Panc1 (cell line): ENCODE measurements around the gene SDK1. TPM values are rescaled to one million over a fixed set of nuclear protein-coding genes. Genes with fewer than 3 reads are reported as not detected.

ENCODE experiments used
- ATAC-seq: fragments of 200-7000 bp; cut with Tn5 transposase; 2 replicates; pipeline ENCODE4 v1.9.1; 2020; ENCODE audit warnings: mild to moderate bottlenecking, moderate library complexity
- BruUV-seq: library from RNA; stranded (reverse); fragments of 400-500 nt; replicated peaks from 2 replicates; lab custom pipeline; 2021; lab: Mats Ljungman, UMichigan
- CTCF ChIA-PET: fragments of 300-600 bp; sonication (Branson Sonifier 250); formaldehyde crosslinking; loops from one replicate; lab custom pipeline; 2022; ENCODE audit warnings: antibody characterized with exemption; lab: Charles Lee
- POLR2A ChIA-PET: fragments of 300-600 bp; sonication (Branson Sonifier 250); formaldehyde crosslinking; loops from one replicate; lab custom pipeline; 2022; ENCODE audit warnings: antibody characterized with exemption; lab: Charles Lee
- DNase-seq: peaks from one replicate; pipeline ENCODE4 v3.0.0-alpha.2; 2010; ENCODE audit warnings: low read depth, low spot score
- H3K27ac ChIP-seq: 2 replicates; pipeline ENCODE4 v1.5.1; 2011; ENCODE audit warnings: mild to moderate bottlenecking, low read length, inconsistent platforms
- H3K27me3 ChIP-seq: fragments of 200-500 bp; sonication (Bioruptor generic); 2 replicates; pipeline ENCODE4 v1.6.0; 2014; ENCODE audit warnings: low read length, inconsistent platforms; ENCODE audit not compliant: control insufficient read depth, insufficient read depth
- H3K36me3 ChIP-seq: fragments of 200-500 bp; sonication (Bioruptor generic); 2 replicates; pipeline ENCODE4 v1.5.1; 2014; ENCODE audit warnings: inconsistent platforms, mild to moderate bottlenecking, low read length, moderate library complexity; ENCODE audit not compliant: control insufficient read depth, insufficient read depth
- H3K4me1 ChIP-seq: 2 replicates; pipeline ENCODE4 v1.5.1; 2011; ENCODE audit warnings: inconsistent platforms, mild to moderate bottlenecking, low read length, moderate library complexity; ENCODE audit not compliant: control insufficient read depth, insufficient read depth
- H3K4me3 ChIP-seq, 2 experiments: 2 replicates each; pipeline ENCODE4 v1.5.1; 2011 to 2012; ENCODE audit warnings: low read depth in 2 of 2, low read length in 2 of 2, mild to moderate bottlenecking in 2 of 2, inconsistent platforms in 1 of 2, moderate library complexity in 1 of 2
- H3K9me3 ChIP-seq: fragments of 200-500 bp; sonication (Bioruptor generic); 2 replicates; pipeline ENCODE4 v1.5.1; 2014; ENCODE audit warnings: low read depth, mild to moderate bottlenecking, inconsistent platforms, low read length, moderate library complexity; ENCODE audit not compliant: control insufficient read depth, insufficient read depth
- CTCF ChIP-seq: fragments of 450-650 bp; IDR thresholded peaks from 2 replicates; pipeline ENCODE4 v1.5.1; 2017; ENCODE audit warnings: mild to moderate bottlenecking
- POLR2AphosphoS5 ChIP-seq: IDR thresholded peaks from 2 replicates; pipeline ENCODE4 v1.6.1; 2012; ENCODE audit warnings: mild to moderate bottlenecking, low read depth, low read length, moderate library complexity
- SIN3A ChIP-seq: IDR thresholded peaks from 2 replicates; pipeline ENCODE4 v1.6.1; 2012; ENCODE audit warnings: low read depth, mild to moderate bottlenecking, low read length, moderate library complexity, borderline replicate concordance; ENCODE audit not compliant: insufficient read depth
- TCF7L2 ChIP-seq: IDR thresholded peaks from 2 replicates; pipeline ENCODE4 v1.6.1; 2011; ENCODE audit warnings: mild to moderate bottlenecking, low read depth, low read length, inconsistent platforms
- in situ Hi-C: cut with HindIII; loops from 2 replicates; pipeline ENCODE4 v1.10.0; 2016; ENCODE audit warnings: low sequenced_read_pairs, low pct_unique_long_range_greater_than_20kb
- intact Hi-C: fragments of 100-400 bp; cut with micrococcal nuclease; formaldehyde crosslinking; loops from one replicate; pipeline ENCODE4 v1.10.0; 2022; ENCODE audit not compliant: unreplicated experiment
- total RNA-seq: library from RNA; stranded (reverse); gene quantifications from one replicate; pipeline ENCODE4 v1.2.1, GENCODE V29; 2021; ENCODE audit not compliant: unreplicated experiment
- TF ChIP-seq, protein P1 (sequence below), 2 experiments: IDR thresholded peaks; 2 replicates each; pipeline ENCODE4 v1.6.1; 2011 to 2012; ENCODE audit warnings: low read depth in 2 of 2, control low read depth in 1 of 2, low read length in 1 of 2, mild to moderate bottlenecking in 1 of 2, moderate library complexity in 1 of 2; ENCODE audit not compliant: insufficient read depth in 1 of 2

The SDK1 gene
- total RNA-seq, 1 experiment from 2014 or later, result 47.4 TPM

- Histone ChIP-seq H3K27ac (peak overlapping the region; percentile 37; the same call in 1 of the 2 replicates), H3K36me3 (no peaks in the 10 kb centered on the region), H3K4me3 (no peak overlapping the region), H3K9me3 (no peaks in the 10 kb centered on the region; the same call in 1 of the 2 replicates), H3K27me3 (no peaks in the 10 kb centered on the region), H3K4me1 (no peaks in the 10 kb centered on the region)
- in situ Hi-C loops, result no loop called here
- ChIA-PET CTCF (no interaction called here), POLR2A (no interaction called here)
- intact Hi-C loops, result no loop called here
- TSS peak; percentile 27 for BruUV-seq
- TF ChIP-seq POLR2AphosphoS5, result no peak
- TF ChIP-seq CTCF, result no peak
- TF ChIP-seq TCF7L2, result no peak
- TF ChIP-seq, protein P1, sequence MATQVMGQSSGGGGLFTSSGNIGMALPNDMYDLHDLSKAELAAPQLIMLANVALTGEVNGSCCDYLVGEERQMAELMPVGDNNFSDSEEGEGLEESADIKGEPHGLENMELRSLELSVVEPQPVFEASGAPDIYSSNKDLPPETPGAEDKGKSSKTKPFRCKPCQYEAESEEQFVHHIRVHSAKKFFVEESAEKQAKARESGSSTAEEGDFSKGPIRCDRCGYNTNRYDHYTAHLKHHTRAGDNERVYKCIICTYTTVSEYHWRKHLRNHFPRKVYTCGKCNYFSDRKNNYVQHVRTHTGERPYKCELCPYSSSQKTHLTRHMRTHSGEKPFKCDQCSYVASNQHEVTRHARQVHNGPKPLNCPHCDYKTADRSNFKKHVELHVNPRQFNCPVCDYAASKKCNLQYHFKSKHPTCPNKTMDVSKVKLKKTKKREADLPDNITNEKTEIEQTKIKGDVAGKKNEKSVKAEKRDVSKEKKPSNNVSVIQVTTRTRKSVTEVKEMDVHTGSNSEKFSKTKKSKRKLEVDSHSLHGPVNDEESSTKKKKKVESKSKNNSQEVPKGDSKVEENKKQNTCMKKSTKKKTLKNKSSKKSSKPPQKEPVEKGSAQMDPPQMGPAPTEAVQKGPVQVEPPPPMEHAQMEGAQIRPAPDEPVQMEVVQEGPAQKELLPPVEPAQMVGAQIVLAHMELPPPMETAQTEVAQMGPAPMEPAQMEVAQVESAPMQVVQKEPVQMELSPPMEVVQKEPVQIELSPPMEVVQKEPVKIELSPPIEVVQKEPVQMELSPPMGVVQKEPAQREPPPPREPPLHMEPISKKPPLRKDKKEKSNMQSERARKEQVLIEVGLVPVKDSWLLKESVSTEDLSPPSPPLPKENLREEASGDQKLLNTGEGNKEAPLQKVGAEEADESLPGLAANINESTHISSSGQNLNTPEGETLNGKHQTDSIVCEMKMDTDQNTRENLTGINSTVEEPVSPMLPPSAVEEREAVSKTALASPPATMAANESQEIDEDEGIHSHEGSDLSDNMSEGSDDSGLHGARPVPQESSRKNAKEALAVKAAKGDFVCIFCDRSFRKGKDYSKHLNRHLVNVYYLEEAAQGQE (IDR thresholded peaks at IDR 0.05; ENCODE audit: insufficient read depth in 1 of 2, low read depth in 2 of 2, low read length in 1 of 2), result no peak
- no peak for TF ChIP-seq SIN3A
- DNase-seq (no peak), ATAC-seq (no peak)
Measured at GRCh38 chr7:3725155-3726059, 424.4 kb downstream of the SDK1 start.

GRCh38 chr7:3730276-3730675, 429.2 kb downstream of the SDK1 start:
- ChIA-PET CTCF (no interaction called here), POLR2A (no interaction called here)
- no TSS peak for BruUV-seq
- in situ Hi-C loops (no loop called here), intact Hi-C loops (no loop called here)
- ATAC-seq (no peak), DNase-seq (no peak)
- Histone ChIP-seq H3K36me3 (no peaks in the 10 kb centered on the region), H3K4me3 (no peak overlapping the region), H3K4me1 (no peaks in the 10 kb centered on the region), H3K9me3 (peaks cover 7% of the 10 kb centered on the region; the same call in 1 of the 2 replicates), H3K27me3 (no peaks in the 10 kb centered on the region), H3K27ac (peak overlapping the region; percentile 10; the same call in 1 of the 2 replicates)
- TF ChIP-seq POLR2AphosphoS5, result no peak
- TF ChIP-seq, protein P1 (IDR thresholded peaks at IDR 0.05; ENCODE audit: insufficient read depth in 1 of 2, low read depth in 2 of 2, low read length in 1 of 2), result no peak
- TF ChIP-seq CTCF, result no peak
- no peak for TF ChIP-seq SIN3A
- TF ChIP-seq TCF7L2, result no peak
